ENCODE data around the gene FAM185A.
"Not testable (repeated sequence)": the region's sequence is repeated elsewhere in the genome, so short reads cannot be mapped to it uniquely, and the experiment has no call there.

FAM185A gene

DNA sequence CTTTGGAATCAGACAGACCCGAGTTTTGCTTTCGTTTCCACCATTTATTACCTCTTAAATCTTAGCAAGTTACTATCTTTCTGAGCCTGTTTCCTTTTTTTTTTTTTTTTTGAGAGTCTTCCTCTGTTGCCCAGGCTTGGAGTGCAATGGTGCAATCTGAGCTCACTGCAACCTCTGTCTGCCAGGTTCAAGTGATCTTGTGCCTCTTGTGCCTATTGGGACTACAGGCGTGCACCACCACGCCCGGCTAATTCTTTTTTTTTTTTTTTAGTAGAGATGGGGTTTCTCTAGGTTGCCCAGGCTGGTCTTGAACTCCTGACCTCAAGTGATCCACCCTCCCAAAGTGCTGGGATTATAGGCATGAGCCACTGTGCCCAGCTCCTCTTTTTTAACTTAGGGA is 84.5 kb downstream of the FAM185A start:
- no peak for DNase-seq

DNA sequence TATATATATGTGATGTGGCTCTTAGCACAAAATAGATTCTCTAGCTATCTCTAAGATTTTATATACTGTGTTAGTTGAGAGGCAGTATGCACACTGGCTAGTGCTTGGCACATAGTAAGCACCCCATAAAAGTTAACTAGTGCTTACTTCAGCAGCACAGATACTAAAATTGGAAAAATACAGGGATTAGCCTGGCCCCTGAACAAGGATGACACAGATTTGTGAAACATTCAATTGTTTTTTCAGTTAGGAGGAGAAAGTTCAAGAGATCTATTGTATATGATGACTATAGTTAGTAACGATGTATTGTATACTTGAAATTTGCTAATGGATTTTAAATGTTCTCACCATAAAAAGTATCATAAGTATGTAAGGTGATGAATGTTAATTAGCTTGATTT is 85.7 kb downstream of the FAM185A start:
- DNase-seq: peak; percentile 17

DNA sequence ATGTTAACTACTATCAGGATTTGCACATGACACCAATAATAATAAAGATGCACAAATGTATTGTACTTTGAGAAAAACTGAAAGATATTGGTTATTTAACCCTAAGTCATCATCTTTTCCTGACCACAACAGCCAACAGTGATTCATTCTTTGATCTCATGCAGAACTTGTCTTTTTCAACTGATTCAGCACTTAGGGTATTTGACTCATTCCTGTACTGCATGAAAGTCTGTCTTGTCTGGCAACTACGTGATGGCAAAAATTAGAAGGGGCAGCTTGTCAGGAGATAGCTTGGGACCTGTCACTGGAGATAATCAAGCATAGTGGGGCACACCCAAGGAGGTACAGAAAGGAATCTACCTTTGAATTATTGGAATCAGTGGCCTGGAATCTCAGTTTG is 86.2 kb downstream of the FAM185A start:
- DNase-seq: peak; percentile 91

DNA sequence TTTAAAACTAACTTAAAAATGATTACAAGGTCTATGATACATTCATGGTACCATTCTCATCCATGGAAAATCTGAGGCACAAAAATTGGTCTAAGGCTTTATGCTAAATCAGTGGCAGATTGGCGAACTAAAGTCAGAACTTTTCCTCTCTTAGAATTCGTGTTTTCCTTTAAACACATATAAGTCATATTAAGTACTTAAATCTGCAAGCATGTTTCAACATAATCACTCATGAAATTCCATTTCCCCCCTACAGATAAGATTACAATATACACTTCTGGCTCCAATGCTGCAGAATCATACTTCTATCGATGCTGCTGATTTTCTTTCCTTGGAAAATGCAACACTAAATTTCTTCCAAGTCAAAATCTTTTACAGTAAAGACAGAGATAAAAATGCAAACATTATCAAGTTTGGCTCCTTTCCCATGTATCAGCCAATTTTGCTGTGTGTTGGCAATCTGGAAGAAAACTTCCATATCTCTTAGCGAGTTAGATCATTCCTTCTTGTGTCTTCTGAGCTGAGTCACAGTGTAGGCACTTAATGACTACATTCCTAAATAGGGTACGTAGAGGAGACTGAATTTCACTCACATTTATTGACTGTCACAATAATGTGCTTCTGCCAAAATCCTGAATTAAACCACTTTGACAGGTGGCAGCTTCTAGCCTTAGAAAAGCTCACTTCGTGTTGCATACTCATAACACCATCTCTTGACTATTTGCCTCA is 87.6 kb downstream of the FAM185A start:
- DNase-seq: peak; percentile 90

DNA sequence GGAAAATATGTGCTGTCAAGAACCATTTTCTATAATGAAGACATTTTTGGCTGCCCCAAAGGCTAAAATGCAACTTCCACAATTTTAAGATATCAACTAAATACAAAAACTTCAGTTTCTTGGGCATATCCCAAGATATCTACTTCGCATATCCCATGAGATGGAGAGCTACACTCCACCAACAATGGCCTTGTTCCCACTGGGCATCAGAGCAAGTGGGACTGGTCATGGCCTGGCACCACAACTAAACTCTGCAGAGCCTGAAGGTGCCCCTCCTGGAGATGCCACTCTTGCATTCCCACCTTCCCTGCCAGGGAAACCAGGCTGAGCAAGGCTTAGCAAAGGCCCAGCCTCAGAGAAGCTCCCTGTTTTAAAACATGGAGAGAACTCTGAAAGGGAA is 88.2 kb downstream of the FAM185A start:
- no peak for DNase-seq

DNA sequence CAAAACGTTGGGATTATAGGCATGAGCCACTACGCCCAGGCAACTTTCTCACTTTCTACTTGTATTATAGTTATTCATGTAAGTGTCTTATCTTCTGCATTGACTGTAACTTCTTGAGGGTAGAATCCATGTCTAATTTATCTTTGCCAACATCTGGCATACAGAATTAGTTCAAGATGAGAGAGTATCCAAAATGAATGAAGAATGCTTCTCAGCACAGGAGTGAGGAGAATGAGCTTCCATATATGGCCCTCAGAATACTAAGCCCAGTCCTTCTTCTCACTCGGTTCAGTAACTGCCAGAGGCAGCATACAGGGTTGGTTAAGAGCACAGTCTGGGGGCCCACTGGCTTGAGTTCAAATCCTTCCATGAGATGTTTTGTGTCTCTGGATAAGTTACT is 89.0 kb downstream of the FAM185A start:
- DNase-seq: no peak

DNA sequence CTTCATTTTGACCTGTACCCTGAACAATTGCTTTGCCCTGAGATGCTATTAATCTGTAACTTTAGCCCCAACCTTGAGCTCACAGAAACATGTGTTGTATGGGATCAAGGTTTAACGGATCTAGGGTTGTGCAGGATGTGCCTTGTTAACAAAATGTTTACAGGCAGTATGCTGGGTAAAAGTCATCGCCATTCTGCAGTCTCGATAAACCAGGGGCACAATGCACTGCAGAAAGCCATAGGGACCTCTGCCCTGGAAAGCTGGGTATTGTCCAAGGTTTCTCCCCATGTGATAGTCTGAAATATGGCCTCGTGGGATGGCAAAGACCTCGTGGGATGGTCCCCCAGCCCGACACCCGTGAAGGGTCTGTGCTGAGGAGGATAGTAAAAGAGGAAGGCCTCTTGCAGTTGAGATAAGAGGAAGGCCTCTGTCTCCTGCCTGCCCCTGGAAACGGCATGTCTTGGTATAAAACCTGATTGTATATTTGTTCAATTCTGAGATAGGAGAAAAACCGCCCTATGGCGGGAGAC is 89.8 kb downstream of the FAM185A start:
- DNase-seq: not testable (repeated sequence)

DNA sequence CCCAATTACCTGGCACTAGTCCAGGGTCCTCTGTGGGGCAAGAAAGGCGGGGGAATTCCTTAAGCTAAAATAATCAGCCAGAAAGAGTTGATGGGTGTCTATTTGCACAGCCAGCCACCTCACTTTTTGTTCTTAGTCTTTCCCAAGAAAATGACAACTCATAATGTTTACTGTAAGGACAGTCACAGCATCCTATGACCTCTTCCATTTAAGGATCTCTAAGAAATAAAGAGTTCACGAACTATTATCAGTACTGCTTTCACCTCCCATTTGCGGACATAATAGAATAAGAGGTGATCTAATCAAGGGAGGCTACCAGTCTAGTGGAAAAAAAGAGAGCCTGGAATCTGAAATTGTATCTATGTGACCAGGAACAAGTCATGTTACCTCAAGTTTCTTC is 91.6 kb downstream of the FAM185A start:
- DNase-seq: no peak

DNA sequence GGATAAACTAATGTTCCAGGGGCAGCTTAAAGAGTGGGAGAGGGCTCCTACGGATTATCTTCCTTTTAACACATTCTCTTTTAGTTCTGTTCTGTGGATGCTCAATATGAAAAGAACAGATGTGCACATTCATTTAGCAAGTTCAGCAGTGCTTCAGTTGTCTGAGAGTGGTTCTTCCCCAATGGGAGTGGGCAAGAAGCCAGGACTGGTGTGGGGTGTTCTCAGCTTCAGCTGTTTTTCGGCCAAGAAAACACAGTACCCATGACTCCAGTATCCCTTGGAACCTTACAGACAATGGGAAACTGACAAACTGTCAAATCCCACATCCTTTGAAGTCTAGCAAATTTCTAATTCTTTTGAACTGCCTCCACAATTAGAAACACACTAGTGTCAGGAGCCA is 92.5 kb downstream of the FAM185A start:
- DNase-seq: no peak

DNA sequence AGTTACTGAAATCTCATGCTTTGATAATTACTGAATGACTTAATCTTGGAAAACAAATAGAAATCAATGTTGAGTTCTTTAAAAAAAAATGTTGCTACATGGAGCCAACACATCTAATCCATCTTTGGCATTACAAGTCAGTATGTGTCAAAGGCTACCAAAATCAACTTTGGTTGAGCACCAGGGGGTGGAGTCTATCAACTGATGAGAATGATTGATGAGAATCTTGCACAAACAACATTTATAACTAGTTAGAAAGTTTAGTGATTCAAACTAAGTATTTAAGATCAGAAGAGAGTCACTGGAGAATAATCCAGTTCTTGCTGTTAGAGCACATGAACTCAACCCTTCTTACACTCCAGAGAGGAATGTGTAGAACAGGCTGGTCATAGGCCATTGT is 93.5 kb downstream of the FAM185A start:
- DNase-seq: no peak

DNA sequence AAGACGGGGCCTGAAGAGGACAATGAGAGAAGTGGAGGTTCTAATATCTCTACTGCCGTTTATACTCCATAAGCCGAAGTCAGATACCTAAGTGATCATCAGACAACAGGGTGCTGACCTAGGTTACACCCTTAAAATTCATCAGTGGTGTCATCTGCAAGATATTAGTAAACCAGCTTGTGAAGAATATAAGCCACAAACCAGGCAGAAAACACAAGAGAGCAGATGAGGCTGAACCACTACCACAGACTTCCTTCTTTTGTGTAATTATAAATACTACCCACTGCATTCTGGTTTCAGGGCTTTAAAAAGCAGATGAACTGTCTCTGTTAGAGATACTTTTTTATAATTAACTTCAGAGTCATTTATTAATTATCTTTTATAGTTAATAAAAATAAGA is 95.1 kb downstream of the FAM185A start:
- no peak for DNase-seq

DNA sequence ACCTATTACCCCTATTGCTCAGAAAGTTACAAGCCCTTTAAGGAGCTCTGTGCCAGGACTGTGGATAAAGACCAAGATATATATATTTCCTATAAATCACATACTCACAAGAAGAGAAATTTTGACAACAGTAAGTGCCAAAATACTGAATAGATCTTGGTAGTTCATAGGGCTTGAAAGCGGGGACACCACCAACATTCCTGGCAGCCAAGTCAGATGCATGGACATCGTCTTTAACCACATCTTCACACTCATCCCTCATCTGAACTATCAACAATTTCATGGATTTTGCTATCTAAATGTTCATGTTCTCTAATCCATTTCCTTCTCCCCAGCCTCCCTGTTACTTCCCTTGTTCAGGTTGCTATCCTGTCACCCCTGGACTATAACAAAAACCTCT is 96.5 kb downstream of the FAM185A start:
- DNase-seq: no peak

DNA sequence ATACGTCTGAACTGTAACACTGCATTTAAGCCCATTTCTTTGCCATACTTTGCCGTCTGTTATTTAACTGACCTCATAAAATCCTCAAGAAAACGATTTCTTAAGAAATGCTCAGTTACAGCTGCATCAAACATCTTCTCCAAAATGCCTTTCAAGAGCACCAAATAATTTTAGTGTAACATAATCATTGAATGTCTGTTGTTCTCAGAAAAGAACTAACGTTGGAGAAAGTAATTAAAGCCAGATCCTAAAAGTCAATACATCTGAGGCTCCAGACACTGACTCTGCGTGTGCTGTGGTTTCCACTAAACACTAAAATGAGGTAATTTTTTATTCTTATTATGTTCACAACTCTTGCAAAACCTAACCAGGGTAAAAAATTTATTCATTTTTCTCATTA is 100.3 kb downstream of the FAM185A start:
- DNase-seq: no peak

DNA sequence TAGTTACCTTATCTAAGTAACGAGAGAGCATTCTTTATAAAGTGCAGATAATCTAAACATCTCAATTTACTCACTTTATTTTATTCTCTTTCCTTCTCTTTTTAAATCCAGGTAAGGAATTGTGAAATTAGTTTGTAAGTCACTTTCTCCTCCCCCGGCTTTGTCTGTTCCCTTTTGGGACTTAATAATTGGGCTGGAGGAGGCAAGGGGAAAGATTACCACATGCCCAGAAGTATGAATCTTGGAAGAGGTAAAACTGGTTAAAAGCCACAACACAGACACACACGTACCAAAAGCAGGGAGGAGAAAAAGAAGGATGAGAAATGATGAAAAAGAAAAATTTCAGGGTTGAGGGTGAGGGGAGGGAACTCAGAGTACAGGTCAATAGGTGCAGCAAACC is 100.7 kb downstream of the FAM185A start:
- no peak for DNase-seq

DNA sequence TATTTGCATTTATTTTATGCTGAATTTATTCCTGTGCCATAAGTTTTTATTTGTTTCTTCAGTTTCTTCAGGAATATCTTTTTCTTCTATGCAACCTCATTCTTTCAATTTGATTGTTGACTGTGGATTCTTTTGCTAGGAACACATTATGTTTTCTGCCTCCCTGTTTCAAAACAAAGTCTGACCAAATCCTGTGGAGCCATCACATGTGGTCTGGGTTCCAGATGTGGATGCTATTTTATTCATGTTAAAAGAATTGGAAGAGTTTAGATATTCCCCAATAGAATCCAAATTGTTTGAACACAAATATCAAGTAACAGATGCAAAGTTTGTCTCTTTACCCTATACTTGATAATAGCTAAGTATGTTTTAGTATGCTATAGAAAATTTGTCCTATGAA is 107.2 kb downstream of the FAM185A start:
- DNase-seq: no peak
